GM21360 (cell line): ENCODE data around the gene NME8.

Source experiments
- ATAC-seq: cut with Tn5 transposase; IDR thresholded peaks from one replicate; pipeline ENCODE4 v1.9.1; 2021; ENCODE audit warnings: mild to moderate bottlenecking, moderate library complexity; ENCODE audit not compliant: unreplicated experiment

Gene NME8

GRCh38 chr7:37930226-37930948 is 82.0 kb downstream of the NME8 start:
- no peak for ATAC-seq

- ATAC-seq, result no peak
Observed at GRCh38 chr7:37932543-37932942, 84.1 kb downstream of the NME8 start.

GRCh38 chr7:37933018-37933566 is 84.7 kb downstream of the NME8 start:
- ATAC-seq, result no peak

GRCh38 chr7:37942934-37943610 is 94.7 kb downstream of the NME8 start:
- ATAC-seq, result no peak

- ATAC-seq, result no peak
Observed at GRCh38 chr7:37943905-37944736, 95.7 kb downstream of the NME8 start.

GRCh38 chr7:37944737-37945054 is 96.3 kb downstream of the NME8 start:
- ATAC-seq, result no peak

- no peak for ATAC-seq
Observed at GRCh38 chr7:37945336-37945735, 96.9 kb downstream of the NME8 start.

- no peak for ATAC-seq
Observed at GRCh38 chr7:37947138-37947940, 98.9 kb downstream of the NME8 start.

GRCh38 chr7:37947941-37948210 is 99.5 kb downstream of the NME8 start:
- no peak for ATAC-seq
